Left hindlimb (tissue), 1 donor: ENCODE data around the gene DCAF8.
A peak's percentile ranks its signal among the peaks of the same experiment; 100 is the strongest.
"Not testable (repeated sequence)": the region's sequence is repeated elsewhere in the genome, so short reads cannot be mapped to it uniquely, and the experiment has no call there.

ENCODE experiments used
- DNase-seq: peaks from one replicate; pipeline ENCODE4 v3.0.0-alpha.2; 2018

Gene DCAF8

GRCh38 chr1:160261893-160262794, at the start of gene DCAF8:
TSS of gene DCAF8 (minus strand) at chr1:160262549. CDS start at chr1:160244008, 18,541 bp downstream.
- peak; percentile 98 for DNase-seq

DNA sequence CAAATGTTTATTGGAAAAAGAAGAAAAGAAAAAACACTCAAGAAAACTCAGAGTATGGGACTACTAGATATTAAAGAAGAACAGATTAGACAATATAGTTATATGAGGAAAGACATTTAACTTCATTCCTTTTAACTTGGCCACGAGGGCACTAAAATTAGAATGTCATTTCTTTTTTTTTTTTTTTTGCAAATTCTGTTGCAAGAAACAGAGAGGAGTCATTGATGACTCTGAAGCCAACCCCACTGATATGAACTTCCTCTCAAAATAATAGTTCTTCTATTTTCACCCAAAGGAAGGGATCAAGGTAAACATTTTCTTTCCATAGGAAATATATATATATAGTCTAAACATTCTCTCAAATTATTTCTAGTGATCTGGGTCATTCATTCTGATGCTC, 47.2 kb upstream of the DCAF8 start:
- no peak for DNase-seq

- DNase-seq: no peak
Observed at GRCh38 chr1:160309185-160309557, 46.8 kb upstream of the DCAF8 start.

DNA sequence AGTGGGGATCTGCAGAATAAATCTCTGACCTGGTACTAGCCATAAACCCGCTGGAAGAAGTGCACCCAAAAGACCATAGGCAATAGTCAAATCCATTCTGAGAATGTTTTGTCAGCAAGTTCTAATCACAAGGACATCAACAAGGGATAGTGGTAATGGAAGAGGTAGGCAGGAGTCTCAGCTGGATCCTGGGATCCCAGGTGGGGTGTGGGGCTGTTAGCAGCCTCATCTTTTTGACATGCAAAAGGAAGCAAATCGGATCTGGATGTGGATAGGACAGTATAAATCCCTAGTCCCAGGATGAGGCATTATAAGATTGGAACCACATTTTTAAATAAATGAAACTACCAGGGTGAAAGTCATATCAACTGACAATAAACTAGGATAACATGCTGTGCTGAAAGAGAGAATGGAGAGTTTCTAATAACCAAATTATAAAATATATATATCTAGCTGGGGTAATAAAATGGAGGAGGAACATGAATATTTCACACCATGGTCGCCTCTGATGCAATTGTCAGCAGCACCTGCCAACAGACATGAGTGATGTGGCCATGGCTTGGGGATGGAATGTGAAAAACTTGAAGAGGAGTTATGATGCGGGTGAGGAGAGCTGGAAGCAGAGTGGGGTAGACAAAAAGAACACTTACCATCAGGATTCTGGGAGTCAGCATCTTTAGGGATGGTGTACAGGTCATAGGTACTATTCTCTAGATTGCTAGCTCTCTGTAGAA, 46.3 kb upstream of the DCAF8 start:
- DNase-seq: no peak

DNA sequence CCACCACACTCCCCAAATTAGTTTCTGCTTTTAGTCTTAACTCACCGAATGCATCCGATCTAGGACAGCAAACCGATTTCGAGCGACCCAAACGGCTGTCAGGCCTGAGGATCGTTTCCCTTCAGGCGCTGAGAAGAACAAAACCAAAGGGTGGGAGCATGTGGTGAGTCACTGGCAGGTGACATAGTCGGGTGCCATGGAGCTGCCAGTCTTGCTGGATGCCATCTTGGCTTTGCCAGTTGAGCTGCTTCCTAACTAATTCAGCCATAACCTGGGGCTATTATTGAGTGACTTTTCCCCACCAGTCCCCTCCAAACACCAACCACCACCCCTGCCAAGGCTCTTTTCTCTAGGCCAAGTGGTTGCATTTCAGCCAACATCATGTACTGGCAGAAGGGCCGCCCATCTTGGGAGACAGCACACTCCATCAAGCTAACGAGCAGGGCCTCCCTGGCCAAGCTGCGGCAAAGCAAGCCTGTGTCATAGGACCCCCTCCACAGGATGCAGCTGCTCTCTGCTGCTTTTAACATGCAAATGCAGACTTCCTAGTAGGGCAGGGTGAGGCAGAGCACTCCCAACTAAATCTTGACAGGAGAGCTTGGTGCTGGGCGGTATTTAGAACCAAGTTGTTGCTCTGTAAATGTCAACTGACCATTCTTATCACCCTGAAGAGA, 44.9 kb upstream of the DCAF8 start:
- no peak for DNase-seq

GRCh38 chr1:160300173-160300572, 37.8 kb upstream of the DCAF8 start:
- no peak for DNase-seq

DNA sequence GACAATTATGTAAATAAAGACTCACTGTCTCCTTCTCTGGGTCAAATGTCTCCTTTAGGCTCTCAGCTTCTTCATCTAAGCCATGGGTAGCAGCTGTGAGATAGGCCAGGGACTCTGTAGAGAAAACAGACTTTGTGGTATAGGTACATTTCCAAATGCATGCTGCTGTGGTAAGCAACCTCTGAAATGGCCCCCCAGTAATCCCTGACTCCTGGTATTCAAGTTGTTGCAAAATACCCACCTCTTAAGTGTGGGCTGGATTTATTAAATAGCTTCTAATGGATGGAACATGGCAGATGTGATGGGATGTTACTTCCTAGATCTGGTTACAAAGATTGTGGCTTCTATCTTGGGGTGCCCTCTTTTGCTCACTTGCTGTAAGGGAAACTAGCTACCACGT, 33.7 kb upstream of the DCAF8 start:
- DNase-seq: no peak

DNA sequence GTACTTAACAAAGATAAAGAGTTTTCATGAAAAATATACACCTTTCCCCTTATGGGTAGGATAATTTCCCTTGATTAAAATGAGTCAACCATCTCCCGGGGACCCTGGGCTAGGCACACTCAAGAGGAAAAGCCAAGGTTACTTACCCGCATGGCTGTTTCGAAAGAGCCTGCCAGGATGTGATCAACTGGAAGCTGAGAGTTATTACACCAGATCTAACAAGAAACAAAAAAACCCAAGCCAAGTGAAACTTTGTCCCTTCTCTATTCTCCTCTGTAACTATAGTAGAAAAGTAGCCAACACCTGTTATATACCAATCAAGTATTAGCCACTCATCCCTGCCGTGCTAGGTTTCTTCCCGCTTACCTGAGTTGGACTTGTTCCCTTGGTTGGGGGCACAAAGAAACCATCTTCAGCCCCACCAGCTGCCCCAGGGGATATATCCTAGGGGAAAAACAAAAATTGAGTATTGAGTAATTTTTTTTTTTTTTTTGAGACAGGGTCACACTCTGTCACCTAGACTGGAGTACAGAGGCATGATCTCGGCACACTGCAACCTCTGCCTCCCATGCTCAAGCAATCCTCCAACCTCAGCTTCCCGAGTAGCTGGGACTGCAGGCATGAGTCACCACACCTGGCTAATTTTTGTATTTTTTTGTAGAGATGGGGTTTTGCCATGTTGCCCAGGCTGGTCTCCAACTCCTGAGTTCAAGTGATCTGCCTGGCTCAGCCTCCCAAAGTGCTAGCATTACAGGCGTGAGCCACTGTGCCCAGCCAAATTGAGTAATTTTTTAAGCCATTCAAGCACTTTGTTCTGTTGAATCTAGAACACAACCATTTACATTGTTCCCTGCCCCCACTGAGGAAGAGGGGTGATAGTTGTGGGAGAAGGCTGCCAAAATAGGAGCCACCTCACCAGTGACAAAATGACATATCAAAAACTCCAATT, 30.9 kb upstream of the DCAF8 start:
- DNase-seq: no peak

DNA sequence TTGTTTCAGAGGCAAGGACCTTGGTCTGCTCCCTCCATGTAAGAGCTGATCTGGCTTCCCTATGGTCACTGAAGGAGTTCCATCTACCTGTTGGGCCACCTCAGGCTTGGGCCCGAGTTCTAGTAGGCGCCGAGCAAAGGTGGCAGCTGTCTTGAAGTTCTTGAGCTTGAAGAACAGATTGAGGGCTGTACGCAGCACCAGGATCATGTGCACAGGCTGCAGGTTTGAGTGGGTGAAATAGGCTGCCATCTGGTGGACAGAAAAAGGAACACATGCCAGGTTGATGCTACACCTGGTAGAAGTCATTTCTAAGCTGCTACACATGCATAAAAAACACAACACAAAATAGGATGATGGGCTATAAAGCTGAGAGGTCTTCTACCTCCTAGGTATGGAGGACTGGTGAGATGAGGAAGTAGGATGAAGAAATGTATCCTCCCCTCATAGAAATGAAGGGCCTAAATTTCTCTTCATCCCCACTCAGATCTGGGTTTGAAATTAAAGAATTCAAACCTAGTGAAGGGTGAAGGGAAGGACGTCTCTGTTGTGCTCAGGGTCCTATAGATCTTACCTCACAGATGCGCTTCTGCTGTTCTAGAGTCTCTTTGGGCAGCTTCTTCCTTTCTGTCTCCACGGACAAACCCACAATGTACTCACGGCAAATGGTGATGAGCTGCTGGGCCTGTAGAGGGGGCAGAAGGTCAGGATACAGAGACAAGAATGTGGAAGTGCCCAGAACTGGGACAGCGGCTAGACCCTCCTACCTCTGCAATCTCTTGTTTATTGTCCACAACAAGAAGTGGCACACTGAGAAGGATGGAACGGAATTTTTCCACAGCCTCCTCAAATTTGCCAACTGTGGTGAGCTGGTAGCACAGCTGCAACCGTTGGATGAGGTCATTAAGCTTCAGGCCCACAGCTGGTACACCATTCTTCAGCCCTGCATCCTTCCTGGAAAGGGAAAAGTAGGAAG, 29.2 kb upstream of the DCAF8 start:
- DNase-seq: peak; percentile 45

GRCh38 chr1:160287769-160288168, 25.4 kb upstream of the DCAF8 start:
- DNase-seq: not testable (repeated sequence)

DNA sequence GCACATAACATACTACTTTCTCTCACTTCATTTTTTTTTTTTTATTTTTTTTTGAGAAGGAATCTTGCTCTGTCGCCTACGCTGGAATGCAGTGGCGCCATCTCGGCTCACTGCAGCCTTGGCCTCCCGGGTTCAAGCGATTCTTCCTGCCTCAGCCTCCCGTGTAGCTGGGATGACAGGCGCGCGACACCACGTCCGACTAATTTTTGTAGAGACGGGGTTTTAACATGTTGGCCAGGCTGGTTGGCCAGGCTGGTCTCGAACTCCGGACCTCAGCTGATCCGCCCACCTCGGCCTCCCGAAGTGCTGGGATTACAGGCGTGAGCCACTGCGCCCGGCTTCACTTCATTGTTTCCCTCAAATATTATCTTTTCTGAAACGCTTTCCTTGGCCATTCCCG, 23.2 kb upstream of the DCAF8 start:
- no peak for DNase-seq

GRCh38 chr1:160284782-160285344, 22.5 kb upstream of the DCAF8 start, which contains the start of gene PEX19:
TSS of gene PEX19 (minus strand) at chr1:160285133. CDS start at chr1:160285124, 9 bp downstream.
- peak; percentile 95 for DNase-seq

DNA sequence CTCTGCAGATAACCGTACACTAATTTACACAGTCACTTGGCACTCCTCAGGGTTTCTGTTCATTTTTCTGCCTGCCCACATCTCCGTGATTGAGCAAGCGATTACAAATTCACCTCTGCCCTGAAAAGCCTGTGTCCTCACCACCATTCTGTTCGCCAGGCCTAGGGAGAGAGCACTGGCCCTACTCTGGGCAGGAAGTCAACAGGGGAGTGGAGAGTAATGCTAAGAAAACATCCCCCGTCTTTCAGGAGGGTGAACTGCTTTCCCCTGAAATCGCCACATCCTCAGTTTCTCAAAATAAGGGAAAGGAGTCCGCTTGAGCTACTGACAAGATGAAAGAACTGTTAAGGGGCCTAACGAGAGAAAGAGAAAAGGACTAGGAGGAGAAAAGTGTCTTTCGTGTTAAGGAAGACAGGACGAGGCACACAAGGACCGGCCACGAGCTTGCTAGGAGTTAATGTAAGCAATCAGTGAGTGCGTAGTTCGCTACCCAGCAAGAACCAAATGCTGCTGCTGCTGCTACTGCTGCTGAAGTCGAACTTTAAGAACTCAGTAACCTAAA, 22.0 kb upstream of the DCAF8 start:
- DNase-seq: peak; percentile 36

DNA sequence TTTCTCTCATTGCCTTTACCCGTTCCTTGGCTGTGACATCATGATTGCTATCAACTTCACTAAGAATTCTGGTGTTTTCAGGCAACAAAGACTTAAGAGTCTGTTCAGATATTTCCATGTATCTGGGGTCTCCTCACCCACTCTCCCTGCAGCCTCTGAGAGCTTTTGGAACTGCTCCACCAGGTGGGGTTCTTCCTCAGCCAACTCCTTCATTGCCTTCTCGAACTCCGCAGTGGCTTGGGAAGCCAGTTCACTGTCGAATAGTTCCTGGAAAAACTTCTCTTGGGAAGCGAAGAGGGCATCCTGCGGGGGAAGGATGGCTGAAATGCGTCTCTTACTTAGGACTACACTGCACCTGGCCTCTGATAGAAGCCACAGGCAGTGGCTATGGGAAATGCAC, 20.5 kb upstream of the DCAF8 start:
- no peak for DNase-seq

DNA sequence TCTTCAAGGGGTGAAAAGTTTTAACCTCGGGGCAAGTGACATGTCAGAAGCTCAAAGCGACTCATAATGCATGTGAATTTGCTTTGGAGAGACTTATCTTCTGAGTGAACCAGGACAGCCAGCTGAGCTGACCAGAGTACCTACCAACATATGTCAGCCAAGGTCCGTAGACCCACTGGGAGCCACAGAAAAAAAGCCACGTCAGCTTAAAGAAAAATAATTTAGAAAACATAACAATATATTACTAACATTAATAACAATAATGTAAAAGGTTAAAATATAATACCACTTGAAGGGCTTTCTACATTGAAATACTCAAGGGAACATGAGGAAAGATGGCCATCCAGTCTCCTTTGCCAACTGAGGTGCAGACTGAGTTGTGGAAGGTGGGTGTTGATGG, 15.6 kb upstream of the DCAF8 start:
- DNase-seq: no peak

- DNase-seq: no peak
Observed at GRCh38 chr1:160277330-160277729, 15.0 kb upstream of the DCAF8 start.

GRCh38 chr1:160271025-160271424, 8.7 kb upstream of the DCAF8 start:
- no peak for DNase-seq

- no peak for DNase-seq
Observed at GRCh38 chr1:160267284-160267991, 5.1 kb upstream of the DCAF8 start.

DNA sequence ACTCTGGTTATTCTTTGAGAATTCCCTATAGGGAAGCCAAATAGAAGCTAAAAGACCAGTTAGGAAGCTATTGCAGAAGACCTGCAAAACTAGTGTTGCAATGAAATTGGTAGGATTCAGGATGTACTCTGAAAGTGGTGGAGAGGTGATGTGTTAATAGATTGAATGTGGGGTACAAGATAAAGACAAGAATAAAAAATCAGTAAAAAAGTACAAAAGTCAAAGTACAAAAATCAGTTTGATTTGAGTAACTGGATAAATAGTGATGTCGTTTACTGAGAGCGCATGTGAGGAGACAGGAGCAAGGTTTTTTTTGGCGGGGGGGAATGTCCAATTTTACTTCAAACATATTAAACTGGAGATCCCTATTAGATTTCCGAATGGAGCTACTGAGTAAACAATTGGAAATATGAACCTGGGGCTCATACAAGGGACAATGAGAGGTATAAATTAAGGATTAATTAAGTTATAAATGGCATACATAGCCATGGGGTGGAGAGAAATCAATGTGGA, 2.5 kb upstream of the DCAF8 start:
- no peak for DNase-seq

DNA sequence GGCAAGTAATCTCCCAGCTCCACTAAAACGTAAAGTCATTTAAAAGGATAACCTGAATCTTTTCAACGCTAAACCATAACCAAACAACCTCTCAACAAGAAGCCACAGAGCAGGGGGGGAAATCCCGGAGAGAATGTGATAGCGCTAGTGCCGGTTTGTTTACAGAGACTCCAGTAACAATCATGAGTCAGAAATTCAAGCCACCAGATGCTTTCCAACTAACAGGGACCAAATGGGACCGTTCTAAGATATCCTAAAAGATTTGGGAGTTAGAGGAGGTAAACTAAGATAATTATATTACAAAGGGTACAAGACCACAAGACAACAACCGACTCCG, 825 bp downstream of the DCAF8 start:
- DNase-seq: no peak
